Measurements from ENCODE around the gene SEC63. TPM values are rescaled to one million over a fixed set of nuclear protein-coding genes. Genes with fewer than 3 reads are reported as not detected.

SEC63 gene
- total RNA-seq, 1 experiment from 2014 or later = 97.6 TPM

GRCh38 chr6:107985701-107986100 is 27.7 kb upstream of the SEC63 start:
- POLR2A ChIA-PET = no interaction called here

GRCh38 chr6:107983811-107984210 is 25.8 kb upstream of the SEC63 start:
- ChIA-PET POLR2A (no interaction called here), CTCF (interaction anchor here (6.4 kb wide), 1 partner anchor 65 kb away, joined by 83 read pairs; no protein-coding TSS in a partner anchor)
- Mint-ChIP-seq H3K4me1 (peaks cover 33% of the 10 kb centered on the region), H3K9me3 (no peaks in the 10 kb centered on the region; the same call in 1 of the 2 replicates), H3K36me3 (no peaks in the 10 kb centered on the region), H3K27ac (no peak overlapping the region), H3K27me3 (ENCODE audit: low read depth) (peaks cover 74% of the 10 kb centered on the region), H3K4me3 (no peak overlapping the region)
- ATAC-seq (no peak), DNase-seq (ENCODE audit: low spot score) (no peak)
- TF ChIP-seq USF1 (CRISPR knock-in tag; IDR thresholded peaks at IDR 0.05) (no peak), SOX15 (CRISPR knock-in tag; IDR thresholded peaks at IDR 0.05) (no peak), NFATC4 (CRISPR knock-in tag; IDR thresholded peaks at IDR 0.05) (no peak), MXD4 (CRISPR knock-in tag; IDR thresholded peaks at IDR 0.05; ENCODE audit: borderline replicate concordance) (no peak), ZNF532 (CRISPR knock-in tag; IDR thresholded peaks at IDR 0.05; ENCODE audit: borderline replicate concordance) (no peak), MLX (CRISPR knock-in tag; IDR thresholded peaks at IDR 0.05) (no peak)

More at GRCh38 chr6:107985701-107986100, 27.7 kb upstream of the SEC63 start:
- DNase-seq (ENCODE audit: low spot score) (no peak), ATAC-seq (no peak)
- peaks cover 51% of the 10 kb centered on the region for H3K4me1 Mint-ChIP-seq
- CTCF ChIA-PET = no interaction called here
- TF ChIP-seq HMGXB4 (CRISPR knock-in tag; IDR thresholded peaks at IDR 0.05) = no peak
- no peak for TF ChIP-seq NR3C1 (CRISPR knock-in tag; conservative IDR thresholded peaks at IDR 0.05; ENCODE audit: low read depth)
- TF ChIP-seq MYBL2 (CRISPR knock-in tag; IDR thresholded peaks at IDR 0.05) = no peak
- TF ChIP-seq SMAD3 (CRISPR knock-in tag; IDR thresholded peaks at IDR 0.05; ENCODE audit: borderline replicate concordance) = no peak
- TF ChIP-seq ZNF138 (CRISPR knock-in tag; conservative IDR thresholded peaks at IDR 0.05) = no peak
- TF ChIP-seq FOXP4 (CRISPR knock-in tag; IDR thresholded peaks at IDR 0.05) = no peak
- TF ChIP-seq NFYB (CRISPR knock-in tag; conservative IDR thresholded peaks at IDR 0.05; ENCODE audit: low read depth) = no peak
- TF ChIP-seq CBFB (CRISPR knock-in tag; IDR thresholded peaks at IDR 0.05; ENCODE audit: low read depth) = no peak
- TF ChIP-seq ZNF219 (CRISPR knock-in tag; IDR thresholded peaks at IDR 0.05; ENCODE audit: borderline replicate concordance) = no peak
- no peak for TF ChIP-seq ERG (CRISPR knock-in tag; IDR thresholded peaks at IDR 0.05)
- no peak for TF ChIP-seq ESRRA (CRISPR knock-in tag; IDR thresholded peaks at IDR 0.05; ENCODE audit: borderline replicate concordance)
- TF ChIP-seq CDX4 (CRISPR knock-in tag; IDR thresholded peaks at IDR 0.05; ENCODE audit: borderline replicate concordance) = no peak
- no peak for TF ChIP-seq SP1 (CRISPR knock-in tag; conservative IDR thresholded peaks at IDR 0.05)
- TF ChIP-seq ZBTB21 (CRISPR knock-in tag; IDR thresholded peaks at IDR 0.05; ENCODE audit: borderline replicate concordance) = no peak
- TF ChIP-seq ZMAT4 (CRISPR knock-in tag; IDR thresholded peaks at IDR 0.05) = no peak
- TF ChIP-seq TCF7 (CRISPR knock-in tag; IDR thresholded peaks at IDR 0.05; ENCODE audit: low read depth) = no peak
- TF ChIP-seq HMGA2 (CRISPR knock-in tag; IDR thresholded peaks at IDR 0.05) = no peak
- TF ChIP-seq FOXK1 (CRISPR knock-in tag; IDR thresholded peaks at IDR 0.05) = no peak
- no peak for TF ChIP-seq TEAD4 (CRISPR knock-in tag; IDR thresholded peaks at IDR 0.05)
- TF ChIP-seq NR2C2 (CRISPR knock-in tag; IDR thresholded peaks at IDR 0.05) = no peak
- no peak overlapping the region for H3K4me3 Mint-ChIP-seq
- no peak overlapping the region for H3K27ac Mint-ChIP-seq
- H3K27me3 Mint-ChIP-seq (ENCODE audit: low read depth) = peaks cover 93% of the 10 kb centered on the region
- no peaks in the 10 kb centered on the region for H3K36me3 Mint-ChIP-seq
- no peaks in the 10 kb centered on the region; the same call in 1 of the 2 replicates for H3K9me3 Mint-ChIP-seq
